Gastroesophageal sphincter (tissue), 4 donors: ENCODE results near the gene ST8SIA5. TPM values are rescaled to one million over a fixed set of nuclear protein-coding genes. Genes with fewer than 3 reads are reported as not detected.

Experiments
- ATAC-seq: fragments of 150-250 bp; one replicate; pipeline ENCODE4 v1.9.1; 2016; ENCODE audit warnings: mild to moderate bottlenecking, moderate library complexity
- H3K27ac ChIP-seq, 4 donors: fragments of 200-600 bp; sonication (generic) in 3 of 4; 1 replicate in 3 of 4; 2 replicates in 1 of 4; pipeline ENCODE4 v1.5.1; 2016 to 2019
- H3K27me3 ChIP-seq: fragments of 200-600 bp; sonication (generic); one replicate; pipeline ENCODE4 v1.5.1; 2019
- H3K36me3 ChIP-seq, 2 donors: fragments of 200-600 bp; sonication (generic); one replicate each; pipeline ENCODE4 v1.5.1; 2019; ENCODE audit warnings: control low read depth in 1 of 2
- H3K4me1 ChIP-seq, 3 donors: fragments of 200-600 bp; sonication (generic); 1 replicate in 2 of 3; 2 replicates in 1 of 3; pipeline ENCODE4 v1.5.1; 2016 to 2019; ENCODE audit warnings: control low read depth in 2 of 3
- H3K4me3 ChIP-seq, 2 donors: fragments of 200-600 bp; sonication (generic); one replicate each; pipeline ENCODE4 v1.5.1; 2019; ENCODE audit warnings: mild to moderate bottlenecking in 1 of 2, moderate library complexity in 1 of 2
- H3K9me3 ChIP-seq, 3 donors: fragments of 200-600 bp; sonication (generic); one replicate each; pipeline ENCODE4 v1.5.1; 2017 to 2019; ENCODE audit warnings: control low read depth in 2 of 3
- CTCF ChIP-seq, 4 experiments: fragments of 200-600 bp in 2 of 4; fragments of 450-650 bp in 2 of 4; sonication (generic) in 1 of 4; IDR thresholded peaks; one replicate each; pipeline ENCODE4 v1.5.1; 2017 to 2019; ENCODE audit warnings: antibody characterized with exemption in 4 of 4, mild to moderate bottlenecking in 2 of 4, moderate library complexity in 2 of 4
- EP300 ChIP-seq: sonication (generic); formaldehyde crosslinking; IDR thresholded peaks from one replicate; pipeline ENCODE4 v1.6.1; 2017; ENCODE audit warnings: antibody characterized with exemption, mild to moderate bottlenecking
- POLR2A ChIP-seq, 2 donors: fragments of 450-650 bp; IDR thresholded peaks; one replicate each; pipeline ENCODE4 v1.6.1; 2017; ENCODE audit warnings: antibody characterized with exemption in 2 of 2, mild to moderate bottlenecking in 2 of 2, moderate library complexity in 1 of 2
- POLR2AphosphoS5 ChIP-seq: sonication (generic); formaldehyde crosslinking; IDR thresholded peaks from one replicate; pipeline ENCODE4 v1.6.1; 2017; ENCODE audit warnings: antibody characterized with exemption
- WGBS, 2 donors: methylation state at CpG; one replicate each; pipeline ENCODE4 v1.1.5; 2018; ENCODE audit warnings: low coverage in 1 of 2; 5-methylcytosine and 5-hydroxymethylcytosine counted together
- total RNA-seq, 4 donors: library from RNA; depleted of rRNA; stranded (reverse); fragments of >200 nt; gene quantifications; one replicate each; pipeline ENCODE4 v1.1.0, GENCODE V29; 2016

Gene ST8SIA5
- total RNA-seq, 4 donors from 2014 or later = 0.08 to 0.27 TPM; not detected in 2

DNA sequence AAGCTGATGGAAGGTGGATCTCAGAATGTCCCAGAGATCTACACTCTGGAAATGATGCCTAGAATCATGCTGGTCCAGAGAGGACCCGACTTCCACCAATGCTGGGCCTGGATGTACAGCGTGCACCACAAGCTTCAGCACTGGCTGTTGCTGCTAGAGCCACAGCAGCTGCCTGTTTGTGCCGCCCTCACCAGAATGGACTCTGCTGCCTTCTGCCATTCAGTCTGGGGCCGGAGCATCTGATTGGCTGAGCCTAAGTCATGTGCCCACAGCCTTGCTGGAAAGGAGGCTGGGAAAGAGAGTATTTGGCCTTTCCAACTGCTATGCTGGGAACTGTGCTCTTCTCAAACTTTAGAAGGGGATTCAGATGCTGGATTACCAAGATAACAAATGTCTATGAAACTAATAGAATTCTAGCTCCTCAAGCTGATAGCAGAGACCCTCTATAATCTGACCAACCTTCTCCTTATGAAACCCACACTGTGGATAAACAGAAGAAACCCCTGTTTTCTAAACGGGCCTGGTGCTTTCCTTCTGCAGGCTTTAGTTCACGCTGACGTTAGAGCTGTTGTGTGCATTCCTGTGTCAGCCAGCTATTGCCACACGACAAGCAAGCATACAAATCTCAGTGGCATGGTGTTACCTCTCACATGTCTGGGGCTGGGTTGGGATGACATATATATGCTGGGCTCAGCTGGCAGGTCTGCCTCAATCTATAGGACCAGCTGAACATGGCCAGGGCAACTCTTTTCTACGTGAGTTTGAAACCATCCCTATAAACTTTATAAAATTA lies 95.7 kb downstream of the ST8SIA5 start:
- H3K27ac ChIP-seq = no peak overlapping the region
- no peaks in the 10 kb centered on the region for H3K36me3 ChIP-seq
- peaks cover 8% of the 10 kb centered on the region for H3K27me3 ChIP-seq
- H3K4me1 ChIP-seq = no peaks in the 10 kb centered on the region
- ATAC-seq = no peak
- no peak for TF ChIP-seq CTCF (IDR thresholded peaks at IDR 0.05)
- no peak for TF ChIP-seq POLR2A (IDR thresholded peaks at IDR 0.05)
- TF ChIP-seq EP300 = no peak
- no peak for TF ChIP-seq POLR2AphosphoS5
- 60 to 90% methylated on average over 1 of the region's 9 CpGs for WGBS, 2 donors
- H3K4me3 ChIP-seq = no peak overlapping the region
- H3K9me3 ChIP-seq = no peaks in the 10 kb centered on the region

- no peaks in the 10 kb centered on the region for H3K4me1 ChIP-seq
- no peaks in the 10 kb centered on the region for H3K9me3 ChIP-seq
- ATAC-seq = no peak
- H3K4me3 ChIP-seq = no peak overlapping the region
- TF ChIP-seq EP300 = no peak
- no peak for TF ChIP-seq POLR2A (IDR thresholded peaks at IDR 0.05)
- no peak for TF ChIP-seq POLR2AphosphoS5
- no peak for TF ChIP-seq CTCF (IDR thresholded peaks at IDR 0.05)
- WGBS, 2 donors = 85 to 96% methylated on average over 3 of the region's 3 CpGs
- H3K36me3 ChIP-seq = no peaks in the 10 kb centered on the region
- no peak overlapping the region for H3K27ac ChIP-seq
- peaks cover 8% of the 10 kb centered on the region for H3K27me3 ChIP-seq
Observed at GRCh38 chr18:46659484-46659883, 97.4 kb downstream of the ST8SIA5 start.

- H3K9me3 ChIP-seq = no peaks in the 10 kb centered on the region
- WGBS, 2 donors = 74 to 94% methylated on average over 7 to 12 of the region's 25 CpGs
- no peaks in the 10 kb centered on the region for H3K36me3 ChIP-seq
- no peak within 1 kb of the TSS for H3K27ac ChIP-seq
- no peak within 1 kb of the TSS for H3K4me3 ChIP-seq
- no peak for TF ChIP-seq POLR2A (IDR thresholded peaks at IDR 0.05)
- no peak for TF ChIP-seq POLR2AphosphoS5
- TF ChIP-seq CTCF (IDR thresholded peaks at IDR 0.05) = no peak
- no peak for TF ChIP-seq EP300
- H3K4me1 ChIP-seq = no peaks in the 10 kb centered on the region
- ATAC-seq = no peak
- peaks cover 8% of the 10 kb centered on the region for H3K27me3 ChIP-seq
Observed at GRCh38 chr18:46657115-46657955, 99.5 kb downstream of the ST8SIA5 start, which contains the start of gene LOXHD1. LOXHD1 (minus strand) TSS chr18:46657220; CDS start chr18:46657033, 187 bp downstream.

DNA sequence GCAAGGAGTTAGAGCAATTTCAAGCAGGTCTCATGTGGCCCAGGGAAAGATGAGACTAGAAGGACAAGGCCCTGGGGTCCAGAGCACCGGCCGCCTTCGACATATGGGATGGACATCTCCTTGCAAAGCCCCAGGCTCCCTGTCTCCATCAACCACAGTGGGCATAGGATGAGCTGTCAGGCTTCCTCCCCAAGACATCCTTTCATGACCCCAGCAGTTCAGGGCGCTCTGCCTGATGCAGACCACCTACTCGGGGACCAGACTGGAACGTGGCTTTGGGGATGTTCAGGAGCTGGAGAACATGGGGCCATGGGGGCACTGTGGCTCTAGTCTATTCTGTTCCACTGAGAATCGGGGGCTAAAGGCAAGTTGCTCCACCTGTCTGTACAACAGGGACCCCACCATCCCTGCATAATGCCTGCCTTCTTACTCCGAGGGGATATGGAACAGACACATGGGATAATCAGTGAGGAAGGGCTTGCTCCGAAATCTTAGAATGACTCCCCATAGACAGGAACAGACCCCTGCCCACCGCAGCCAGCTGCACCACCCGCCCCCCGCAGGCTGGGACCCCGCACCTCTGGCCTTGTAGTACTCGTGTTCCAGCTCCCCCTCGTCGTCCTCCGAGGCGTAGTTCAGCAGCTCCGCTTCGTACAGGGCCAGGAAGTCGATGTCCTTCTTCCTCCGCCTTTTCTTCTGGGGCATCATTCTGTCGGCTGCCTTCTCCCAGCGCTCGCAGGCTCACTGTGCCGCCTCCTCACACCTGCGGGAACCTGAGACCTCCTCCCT lies 100.3 kb downstream of the ST8SIA5 start:
- Histone ChIP-seq H3K4me1 (no peaks in the 10 kb centered on the region), H3K9me3 (no peaks in the 10 kb centered on the region), H3K36me3 (no peaks in the 10 kb centered on the region), H3K27ac (no peak overlapping the region), H3K4me3 (no peak overlapping the region), H3K27me3 (peaks cover 8% of the 10 kb centered on the region)
- TF ChIP-seq CTCF (IDR thresholded peaks at IDR 0.05) (no peak), POLR2A (IDR thresholded peaks at IDR 0.05) (no peak), EP300 (no peak), POLR2AphosphoS5 (no peak)
- WGBS, 2 donors = 60 to 61% methylated on average over 2 to 13 of the region's 27 CpGs
- ATAC-seq = no peak
